AG09309 (cell line): ENCODE data around the gene CAMK1D.
"Not testable (repeated sequence)": the region's sequence is repeated elsewhere in the genome, so short reads cannot be mapped to it uniquely, and the experiment has no call there.

Experiments used
- DNase-seq: peaks from one replicate; pipeline ENCODE4 v3.0.0-alpha.2; 2010; ENCODE audit warnings: low read depth
- H3K4me3 ChIP-seq: 2 replicates; pipeline ENCODE4 v1.5.1; 2011; ENCODE audit warnings: mild to moderate bottlenecking, low read depth, low read length, moderate library complexity; ENCODE audit not compliant: control insufficient read depth
- CTCF ChIP-seq: IDR thresholded peaks from 2 replicates; pipeline ENCODE4 v1.5.1; 2011; ENCODE audit warnings: mild to moderate bottlenecking, low read depth, low read length, inconsistent platforms; ENCODE audit not compliant: insufficient read depth, control insufficient read depth; ENCODE audit errors: missing control alignments

The CAMK1D gene

DNA sequence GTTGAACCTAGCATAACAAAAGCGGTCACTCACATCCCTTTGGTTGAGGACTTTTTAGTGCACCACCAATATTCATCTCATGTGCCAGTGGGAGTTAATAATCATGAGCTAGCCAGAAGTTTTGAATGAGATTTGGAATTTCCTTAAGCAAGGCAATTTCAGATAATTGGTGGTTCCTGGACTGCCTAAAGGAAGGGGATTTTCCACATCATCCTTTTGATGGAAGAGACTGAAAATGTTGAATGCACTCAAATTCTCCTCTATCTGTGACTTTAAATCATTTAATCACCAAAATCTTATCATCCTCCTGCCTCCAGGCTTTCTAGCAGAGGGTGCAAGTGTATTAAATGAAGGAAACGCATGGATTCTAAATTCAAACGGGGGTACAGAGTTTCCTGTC is 391.5 kb downstream of the CAMK1D start:
- no peak overlapping the region for H3K4me3 ChIP-seq
- no peak for DNase-seq
- TF ChIP-seq CTCF: no peak

- no peak for DNase-seq
- no peak overlapping the region for H3K4me3 ChIP-seq
- TF ChIP-seq CTCF: no peak
These were observed 392.0 kb downstream of the CAMK1D start for GRCh38 chr10:12741360-12741804.

DNA sequence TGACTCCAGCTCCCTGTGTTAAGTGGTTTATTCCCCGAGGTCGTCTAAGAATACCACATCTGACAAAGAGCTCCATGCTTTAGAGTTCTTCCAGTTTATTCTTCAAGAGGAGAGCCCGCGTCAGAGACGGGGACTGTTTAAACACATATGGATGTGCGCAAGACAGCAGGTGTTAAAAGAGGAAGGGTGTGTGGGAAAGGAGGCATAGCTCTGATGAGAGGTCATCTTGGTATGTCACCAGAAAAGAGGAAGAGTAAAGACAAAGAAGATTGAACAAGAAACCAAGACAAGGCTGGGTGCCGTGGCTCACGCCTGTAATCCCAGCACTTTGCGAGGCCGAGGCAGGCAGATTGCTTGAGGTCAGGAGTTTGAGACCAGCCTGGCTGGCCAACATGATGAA is 393.4 kb downstream of the CAMK1D start:
- H3K4me3 ChIP-seq: no peak overlapping the region
- no peak for DNase-seq
- TF ChIP-seq CTCF: no peak

DNA sequence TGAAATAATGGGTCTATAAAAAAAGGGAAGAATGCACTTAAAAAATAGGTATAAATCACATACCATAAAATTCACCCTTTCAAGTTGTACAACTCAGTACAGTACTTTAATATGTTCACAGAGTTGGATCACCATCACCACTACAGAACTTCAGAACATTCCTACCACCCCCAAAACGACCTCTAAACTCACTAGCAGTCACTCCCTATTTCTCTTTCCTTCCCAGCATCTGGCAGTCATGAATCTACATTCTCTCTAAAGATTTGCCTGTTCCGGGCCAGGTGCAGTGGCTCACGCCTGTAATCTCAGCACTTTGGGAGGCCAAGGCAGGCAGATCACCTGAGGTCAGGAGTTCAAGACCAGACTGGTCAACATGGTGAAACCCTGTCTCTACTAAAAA is 394.1 kb downstream of the CAMK1D start:
- DNase-seq, H3K4me3 ChIP-seq: not testable (repeated sequence)

- TF ChIP-seq CTCF: no peak
- H3K4me3 ChIP-seq: no peak overlapping the region
- DNase-seq: no peak
These were observed 394.6 kb downstream of the CAMK1D start for GRCh38 chr10:12743941-12744340.

- no peak for TF ChIP-seq CTCF
- H3K4me3 ChIP-seq: no peak overlapping the region
- no peak for DNase-seq
These were observed 398.8 kb downstream of the CAMK1D start for GRCh38 chr10:12748186-12748585.

DNA sequence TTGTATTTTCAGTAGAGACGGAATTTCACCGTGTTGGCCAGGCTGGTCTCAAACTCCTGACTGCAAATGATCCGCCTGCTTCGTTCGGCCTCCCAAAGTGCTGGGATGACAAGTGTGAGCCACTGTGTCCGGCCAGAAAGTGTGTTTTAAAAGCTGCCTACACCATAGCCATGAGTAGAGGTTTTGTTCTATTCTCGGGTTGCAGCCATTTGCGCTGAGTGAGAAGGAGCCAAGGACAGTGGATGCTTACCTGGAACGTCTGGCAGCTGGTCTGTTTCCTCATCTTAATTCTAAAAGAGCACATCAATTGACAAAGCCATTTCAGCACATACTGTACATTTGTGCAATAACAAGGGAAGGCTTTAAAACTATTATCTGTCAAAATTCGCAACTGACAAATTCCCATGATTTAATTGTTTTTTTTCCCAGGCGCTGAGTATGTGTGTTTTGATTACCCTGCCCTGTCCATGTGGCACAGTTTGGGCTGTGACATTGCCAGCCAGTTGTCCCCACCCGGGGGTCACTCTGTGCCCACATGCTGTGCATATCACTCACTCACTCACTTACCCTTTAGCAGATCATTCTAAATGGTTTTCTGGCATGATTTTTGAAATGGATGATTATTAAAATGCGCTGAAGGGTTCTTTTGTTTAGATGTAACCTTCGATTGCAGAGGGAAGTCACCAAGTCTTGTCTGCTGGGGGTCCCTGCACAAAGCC is 400.6 kb downstream of the CAMK1D start:
- no peak for DNase-seq
- no peak for TF ChIP-seq CTCF
- H3K4me3 ChIP-seq: no peak overlapping the region
